Panc1 (cell line): Measurements from ENCODE around the gene ATP1A3. TPM values are rescaled to one million over a fixed set of nuclear protein-coding genes. Genes with fewer than 3 reads are reported as not detected.

Source experiments
- ATAC-seq: fragments of 200-7000 bp; cut with Tn5 transposase; 2 replicates; pipeline ENCODE4 v1.9.1; 2020; ENCODE audit warnings: mild to moderate bottlenecking, moderate library complexity
- BruUV-seq: library from RNA; stranded (reverse); fragments of 400-500 nt; replicated peaks from 2 replicates; lab custom pipeline; 2021; lab: Mats Ljungman, UMichigan
- CTCF ChIA-PET: fragments of 300-600 bp; sonication (Branson Sonifier 250); formaldehyde crosslinking; loops from one replicate; lab custom pipeline; 2022; ENCODE audit warnings: antibody characterized with exemption; lab: Charles Lee
- POLR2A ChIA-PET: fragments of 300-600 bp; sonication (Branson Sonifier 250); formaldehyde crosslinking; loops from one replicate; lab custom pipeline; 2022; ENCODE audit warnings: antibody characterized with exemption; lab: Charles Lee
- DNase-seq: peaks from one replicate; pipeline ENCODE4 v3.0.0-alpha.2; 2010; ENCODE audit warnings: low read depth, low spot score
- H3K27ac ChIP-seq: 2 replicates; pipeline ENCODE4 v1.5.1; 2011; ENCODE audit warnings: mild to moderate bottlenecking, low read length, inconsistent platforms
- H3K27me3 ChIP-seq: fragments of 200-500 bp; sonication (Bioruptor generic); 2 replicates; pipeline ENCODE4 v1.6.0; 2014; ENCODE audit warnings: low read length, inconsistent platforms; ENCODE audit not compliant: control insufficient read depth, insufficient read depth
- H3K36me3 ChIP-seq: fragments of 200-500 bp; sonication (Bioruptor generic); 2 replicates; pipeline ENCODE4 v1.5.1; 2014; ENCODE audit warnings: inconsistent platforms, mild to moderate bottlenecking, low read length, moderate library complexity; ENCODE audit not compliant: control insufficient read depth, insufficient read depth
- H3K4me1 ChIP-seq: 2 replicates; pipeline ENCODE4 v1.5.1; 2011; ENCODE audit warnings: inconsistent platforms, mild to moderate bottlenecking, low read length, moderate library complexity; ENCODE audit not compliant: control insufficient read depth, insufficient read depth
- H3K4me3 ChIP-seq, 2 experiments: 2 replicates each; pipeline ENCODE4 v1.5.1; 2011 to 2012; ENCODE audit warnings: low read depth in 2 of 2, low read length in 2 of 2, mild to moderate bottlenecking in 2 of 2, inconsistent platforms in 1 of 2, moderate library complexity in 1 of 2
- H3K9me3 ChIP-seq: fragments of 200-500 bp; sonication (Bioruptor generic); 2 replicates; pipeline ENCODE4 v1.5.1; 2014; ENCODE audit warnings: low read depth, mild to moderate bottlenecking, inconsistent platforms, low read length, moderate library complexity; ENCODE audit not compliant: control insufficient read depth, insufficient read depth
- POLR2AphosphoS5 ChIP-seq: IDR thresholded peaks from 2 replicates; pipeline ENCODE4 v1.6.1; 2012; ENCODE audit warnings: mild to moderate bottlenecking, low read depth, low read length, moderate library complexity
- SIN3A ChIP-seq: IDR thresholded peaks from 2 replicates; pipeline ENCODE4 v1.6.1; 2012; ENCODE audit warnings: low read depth, mild to moderate bottlenecking, low read length, moderate library complexity, borderline replicate concordance; ENCODE audit not compliant: insufficient read depth
- TCF7L2 ChIP-seq: IDR thresholded peaks from 2 replicates; pipeline ENCODE4 v1.6.1; 2011; ENCODE audit warnings: mild to moderate bottlenecking, low read depth, low read length, inconsistent platforms
- in situ Hi-C: cut with HindIII; loops from 2 replicates; pipeline ENCODE4 v1.10.0; 2016; ENCODE audit warnings: low sequenced_read_pairs, low pct_unique_long_range_greater_than_20kb
- intact Hi-C: fragments of 100-400 bp; cut with micrococcal nuclease; formaldehyde crosslinking; loops from one replicate; pipeline ENCODE4 v1.10.0; 2022; ENCODE audit not compliant: unreplicated experiment
- total RNA-seq: library from RNA; stranded (reverse); gene quantifications from one replicate; pipeline ENCODE4 v1.2.1, GENCODE V29; 2021; ENCODE audit not compliant: unreplicated experiment
- TF ChIP-seq, protein P1 (sequence below): fragments of 450-650 bp; IDR thresholded peaks from 2 replicates; pipeline ENCODE4 v1.5.1; 2017; ENCODE audit warnings: mild to moderate bottlenecking
- TF ChIP-seq, protein P2 (sequence below), 2 experiments: IDR thresholded peaks; 2 replicates each; pipeline ENCODE4 v1.6.1; 2011 to 2012; ENCODE audit warnings: low read depth in 2 of 2, control low read depth in 1 of 2, low read length in 1 of 2, mild to moderate bottlenecking in 1 of 2, moderate library complexity in 1 of 2; ENCODE audit not compliant: insufficient read depth in 1 of 2

The ATP1A3 gene
- total RNA-seq, 1 experiment from 2014 or later = 4.9 TPM

DNA sequence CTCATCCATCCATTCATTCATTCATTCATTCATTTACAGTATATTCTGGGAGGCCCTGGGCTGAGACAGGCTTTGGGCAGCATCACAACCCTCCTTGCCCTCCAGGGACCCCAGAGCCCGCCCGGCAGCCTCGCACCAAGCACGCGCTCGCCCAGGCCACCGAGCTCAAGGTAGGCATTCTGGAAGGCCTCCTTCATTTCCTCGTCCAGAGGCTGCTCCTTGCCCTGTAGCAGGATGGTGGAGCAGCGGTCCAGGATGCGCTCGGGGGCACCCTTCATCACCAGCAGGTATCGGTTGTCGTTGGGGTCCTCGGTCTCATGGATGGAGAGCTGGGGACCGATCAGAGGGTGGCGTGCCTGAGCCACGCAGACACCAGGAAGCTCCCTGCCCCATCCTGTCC lies 15.6 kb downstream of the ATP1A3 start:
- Histone ChIP-seq H3K27me3 (no peaks in the 10 kb centered on the region), H3K36me3 (no peaks in the 10 kb centered on the region), H3K4me3 (no peak overlapping the region), H3K27ac (no peak overlapping the region), H3K9me3 (no peaks in the 10 kb centered on the region), H3K4me1 (no peaks in the 10 kb centered on the region)
- in situ Hi-C loops = no loop called here
- intact Hi-C loops = no loop called here
- CTCF ChIA-PET = no interaction called here
- no peak for ATAC-seq
- no TSS peak for BruUV-seq
- POLR2A ChIA-PET = no interaction called here
- no peak for DNase-seq
- TF ChIP-seq POLR2AphosphoS5 = no peak
- no peak for TF ChIP-seq TCF7L2
- TF ChIP-seq, protein P1, sequence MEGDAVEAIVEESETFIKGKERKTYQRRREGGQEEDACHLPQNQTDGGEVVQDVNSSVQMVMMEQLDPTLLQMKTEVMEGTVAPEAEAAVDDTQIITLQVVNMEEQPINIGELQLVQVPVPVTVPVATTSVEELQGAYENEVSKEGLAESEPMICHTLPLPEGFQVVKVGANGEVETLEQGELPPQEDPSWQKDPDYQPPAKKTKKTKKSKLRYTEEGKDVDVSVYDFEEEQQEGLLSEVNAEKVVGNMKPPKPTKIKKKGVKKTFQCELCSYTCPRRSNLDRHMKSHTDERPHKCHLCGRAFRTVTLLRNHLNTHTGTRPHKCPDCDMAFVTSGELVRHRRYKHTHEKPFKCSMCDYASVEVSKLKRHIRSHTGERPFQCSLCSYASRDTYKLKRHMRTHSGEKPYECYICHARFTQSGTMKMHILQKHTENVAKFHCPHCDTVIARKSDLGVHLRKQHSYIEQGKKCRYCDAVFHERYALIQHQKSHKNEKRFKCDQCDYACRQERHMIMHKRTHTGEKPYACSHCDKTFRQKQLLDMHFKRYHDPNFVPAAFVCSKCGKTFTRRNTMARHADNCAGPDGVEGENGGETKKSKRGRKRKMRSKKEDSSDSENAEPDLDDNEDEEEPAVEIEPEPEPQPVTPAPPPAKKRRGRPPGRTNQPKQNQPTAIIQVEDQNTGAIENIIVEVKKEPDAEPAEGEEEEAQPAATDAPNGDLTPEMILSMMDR = no peak
- no peak for TF ChIP-seq SIN3A
- TF ChIP-seq, protein P2, sequence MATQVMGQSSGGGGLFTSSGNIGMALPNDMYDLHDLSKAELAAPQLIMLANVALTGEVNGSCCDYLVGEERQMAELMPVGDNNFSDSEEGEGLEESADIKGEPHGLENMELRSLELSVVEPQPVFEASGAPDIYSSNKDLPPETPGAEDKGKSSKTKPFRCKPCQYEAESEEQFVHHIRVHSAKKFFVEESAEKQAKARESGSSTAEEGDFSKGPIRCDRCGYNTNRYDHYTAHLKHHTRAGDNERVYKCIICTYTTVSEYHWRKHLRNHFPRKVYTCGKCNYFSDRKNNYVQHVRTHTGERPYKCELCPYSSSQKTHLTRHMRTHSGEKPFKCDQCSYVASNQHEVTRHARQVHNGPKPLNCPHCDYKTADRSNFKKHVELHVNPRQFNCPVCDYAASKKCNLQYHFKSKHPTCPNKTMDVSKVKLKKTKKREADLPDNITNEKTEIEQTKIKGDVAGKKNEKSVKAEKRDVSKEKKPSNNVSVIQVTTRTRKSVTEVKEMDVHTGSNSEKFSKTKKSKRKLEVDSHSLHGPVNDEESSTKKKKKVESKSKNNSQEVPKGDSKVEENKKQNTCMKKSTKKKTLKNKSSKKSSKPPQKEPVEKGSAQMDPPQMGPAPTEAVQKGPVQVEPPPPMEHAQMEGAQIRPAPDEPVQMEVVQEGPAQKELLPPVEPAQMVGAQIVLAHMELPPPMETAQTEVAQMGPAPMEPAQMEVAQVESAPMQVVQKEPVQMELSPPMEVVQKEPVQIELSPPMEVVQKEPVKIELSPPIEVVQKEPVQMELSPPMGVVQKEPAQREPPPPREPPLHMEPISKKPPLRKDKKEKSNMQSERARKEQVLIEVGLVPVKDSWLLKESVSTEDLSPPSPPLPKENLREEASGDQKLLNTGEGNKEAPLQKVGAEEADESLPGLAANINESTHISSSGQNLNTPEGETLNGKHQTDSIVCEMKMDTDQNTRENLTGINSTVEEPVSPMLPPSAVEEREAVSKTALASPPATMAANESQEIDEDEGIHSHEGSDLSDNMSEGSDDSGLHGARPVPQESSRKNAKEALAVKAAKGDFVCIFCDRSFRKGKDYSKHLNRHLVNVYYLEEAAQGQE (IDR thresholded peaks at IDR 0.05; ENCODE audit: insufficient read depth in 1 of 2, low read depth in 2 of 2, low read length in 1 of 2) = no peak

DNA sequence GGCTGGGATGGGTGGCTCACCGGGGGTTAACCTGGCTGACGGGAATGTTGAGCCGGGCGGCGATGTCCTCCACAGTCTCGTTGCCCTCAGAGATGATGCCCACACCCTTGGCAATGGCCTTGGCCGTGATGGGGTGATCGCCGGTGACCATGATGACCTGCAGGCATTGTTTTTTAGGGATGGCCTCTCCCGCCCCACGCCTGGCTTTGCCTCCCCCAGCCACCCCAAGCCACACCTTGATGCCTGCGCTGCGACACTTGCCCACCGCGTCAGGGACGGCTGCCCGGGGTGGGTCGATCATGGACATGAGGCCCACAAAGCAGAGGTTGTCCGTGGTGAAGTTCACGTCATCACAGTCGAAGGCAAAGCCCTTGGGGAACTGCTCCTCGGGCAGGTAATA lies 16.1 kb downstream of the ATP1A3 start:
- no peak for ATAC-seq
- Histone ChIP-seq H3K27ac (no peak overlapping the region), H3K27me3 (no peaks in the 10 kb centered on the region), H3K4me3 (no peak overlapping the region), H3K4me1 (no peaks in the 10 kb centered on the region), H3K36me3 (no peaks in the 10 kb centered on the region), H3K9me3 (no peaks in the 10 kb centered on the region)
- intact Hi-C loops = no loop called here
- ChIA-PET POLR2A (no interaction called here), CTCF (no interaction called here)
- no peak for DNase-seq
- BruUV-seq = no TSS peak
- TF ChIP-seq SIN3A = no peak
- TF ChIP-seq, protein P1 = no peak
- no peak for TF ChIP-seq POLR2AphosphoS5
- TF ChIP-seq, protein P2 (IDR thresholded peaks at IDR 0.05; ENCODE audit: insufficient read depth in 1 of 2, low read depth in 2 of 2, low read length in 1 of 2) = no peak
- TF ChIP-seq TCF7L2 = no peak
- in situ Hi-C loops = no loop called here
